GM18517 (cell line): Measurements from ENCODE around the gene TAOK3.
"Not testable (repeated sequence)": the region's sequence is repeated elsewhere in the genome, so short reads cannot be mapped to it uniquely, and the experiment has no call there.

Experiments
- ATAC-seq: cut with Tn5 transposase; IDR thresholded peaks from one replicate; pipeline ENCODE4 v1.9.1; 2021; ENCODE audit warnings: mild to moderate bottlenecking, moderate library complexity; ENCODE audit not compliant: unreplicated experiment

The TAOK3 gene

GRCh38 chr12:118374126-118374725 is 1.5 kb upstream of the TAOK3 start:
- no peak for ATAC-seq

GRCh38 chr12:118373616-118374015 is 909 bp upstream of the TAOK3 start:
- ATAC-seq, result no peak

GRCh38 chr12:118371321-118372282 is 1.1 kb downstream of the TAOK3 start:
- ATAC-seq, result no peak

GRCh38 chr12:118370601-118371000 is 2.1 kb downstream of the TAOK3 start:
- no peak for ATAC-seq

GRCh38 chr12:118368821-118369220 is 3.9 kb downstream of the TAOK3 start:
- ATAC-seq, result no peak

- ATAC-seq, result no peak
Observed at GRCh38 chr12:118361889-118362288, 10.8 kb downstream of the TAOK3 start.

- no peak for ATAC-seq
Observed at GRCh38 chr12:118361092-118361404, 11.7 kb downstream of the TAOK3 start.

GRCh38 chr12:118359541-118359915 is 13.2 kb downstream of the TAOK3 start:
- ATAC-seq, result no peak

- no peak for ATAC-seq
Observed at GRCh38 chr12:118358612-118359540, 13.8 kb downstream of the TAOK3 start.

GRCh38 chr12:118358008-118358359 is 14.7 kb downstream of the TAOK3 start:
- no peak for ATAC-seq

- ATAC-seq, result peak; percentile 60
Observed at GRCh38 chr12:118357257-118358007, 15.3 kb downstream of the TAOK3 start.

- peak; percentile 12 for ATAC-seq
Observed at GRCh38 chr12:118356809-118357256, 15.9 kb downstream of the TAOK3 start.

- ATAC-seq, result no peak
Observed at GRCh38 chr12:118355843-118356242, 16.9 kb downstream of the TAOK3 start.

- ATAC-seq, result no peak
Observed at GRCh38 chr12:118354903-118355302, 17.8 kb downstream of the TAOK3 start.

GRCh38 chr12:118354503-118354902 is 18.2 kb downstream of the TAOK3 start:
- ATAC-seq, result not testable (repeated sequence)

- ATAC-seq, result no peak
Observed at GRCh38 chr12:118353721-118354120, 19.0 kb downstream of the TAOK3 start.

GRCh38 chr12:118350908-118351559 is 21.7 kb downstream of the TAOK3 start:
- no peak for ATAC-seq

- no peak for ATAC-seq
Observed at GRCh38 chr12:118347916-118348315, 24.8 kb downstream of the TAOK3 start.

GRCh38 chr12:118346895-118347294 is 25.8 kb downstream of the TAOK3 start:
- ATAC-seq, result no peak

- ATAC-seq, result no peak
Observed at GRCh38 chr12:118345355-118345754, 27.4 kb downstream of the TAOK3 start.
